ACC112 (cell line): ENCODE data around the gene GRK6.

Experiments
- H2AFZ ChIP-seq: fragments of 200-600 bp; sonication (generic); one replicate; pipeline ENCODE4 v1.6.0; 2017; ENCODE audit warnings: antibody characterized with exemption, low read length; ENCODE audit not compliant: unreplicated experiment
- H3K27ac ChIP-seq: fragments of 200-600 bp; sonication (generic); 2 replicates; pipeline ENCODE4 v1.5.1; 2014; ENCODE audit warnings: low read depth, mild to moderate bottlenecking, antibody characterized with exemption, low read length, moderate library complexity
- H3K27me3 ChIP-seq: fragments of 200-600 bp; sonication (generic); 2 replicates; pipeline ENCODE4 v1.6.1; 2014; ENCODE audit warnings: mild to moderate bottlenecking, antibody characterized with exemption, low read length, moderate library complexity, mixed read lengths; ENCODE audit not compliant: insufficient read depth
- H3K36me3 ChIP-seq: fragments of 200-600 bp; sonication (generic); 2 replicates; pipeline ENCODE4 v1.6.1; 2016; ENCODE audit warnings: mild to moderate bottlenecking, antibody characterized with exemption, low read length, moderate library complexity, mixed read lengths; ENCODE audit not compliant: insufficient read depth
- H3K4me1 ChIP-seq: fragments of 200-600 bp; sonication (generic); one replicate; pipeline ENCODE4 v1.6.1; 2016; ENCODE audit warnings: low read length, mixed read lengths; ENCODE audit not compliant: insufficient read depth, unreplicated experiment, control insufficient read depth
- H3K4me3 ChIP-seq: fragments of 200-600 bp; sonication (generic); 2 replicates; pipeline ENCODE4 v1.5.1; 2014; ENCODE audit warnings: mild to moderate bottlenecking, low read depth, low read length
- H3K79me2 ChIP-seq: fragments of 200-600 bp; sonication (generic); one replicate; pipeline ENCODE4 v1.6.0; 2016; ENCODE audit warnings: low read length; ENCODE audit not compliant: control insufficient read depth, unreplicated experiment, insufficient read depth

GRK6 gene

GRCh38 chr5:177474846-177475562 is 48.5 kb downstream of the GRK6 start:
- Histone ChIP-seq H3K4me3 (no peak overlapping the region), H3K79me2 (peaks cover 30% of the 10 kb centered on the region), H2AFZ (no peak overlapping the region), H3K27ac (no peak overlapping the region), H3K27me3 (no peaks in the 10 kb centered on the region), H3K36me3 (no peaks in the 10 kb centered on the region), H3K4me1 (peaks cover 41% of the 10 kb centered on the region)

- H2AFZ ChIP-seq = no peak overlapping the region
- no peak overlapping the region for H3K4me3 ChIP-seq
- H3K27me3 ChIP-seq = no peaks in the 10 kb centered on the region
- H3K36me3 ChIP-seq = no peaks in the 10 kb centered on the region
- no peak overlapping the region for H3K27ac ChIP-seq
- H3K4me1 ChIP-seq = peaks cover 36% of the 10 kb centered on the region
- H3K79me2 ChIP-seq = peaks cover 22% of the 10 kb centered on the region
Observed at GRCh38 chr5:177475563-177476427, 49.3 kb downstream of the GRK6 start.

- no peak overlapping the region for H2AFZ ChIP-seq
- H3K4me3 ChIP-seq = no peak overlapping the region
- H3K4me1 ChIP-seq = peaks cover 31% of the 10 kb centered on the region
- peaks cover 13% of the 10 kb centered on the region for H3K79me2 ChIP-seq
- no peak overlapping the region for H3K27ac ChIP-seq
- H3K27me3 ChIP-seq = no peaks in the 10 kb centered on the region
- no peaks in the 10 kb centered on the region for H3K36me3 ChIP-seq
Observed at GRCh38 chr5:177476531-177477233, 50.2 kb downstream of the GRK6 start.

GRCh38 chr5:177477701-177478477 is 51.4 kb downstream of the GRK6 start:
- Histone ChIP-seq H3K27ac (no peak overlapping the region), H3K4me1 (peaks cover 30% of the 10 kb centered on the region), H3K4me3 (no peak overlapping the region)

GRCh38 chr5:177478711-177479646 is 52.5 kb downstream of the GRK6 start:
- H2AFZ ChIP-seq = no peak overlapping the region
- no peaks in the 10 kb centered on the region for H3K27me3 ChIP-seq
- peaks cover 30% of the 10 kb centered on the region for H3K4me1 ChIP-seq
- no peaks in the 10 kb centered on the region for H3K79me2 ChIP-seq
- H3K27ac ChIP-seq = 0 out of 2 replicates have a peak overlapping the region, but pooled peaks have one; percentile 12
- H3K4me3 ChIP-seq = no peak overlapping the region
- peaks cover 1% of the 10 kb centered on the region; the same call in 1 of the 2 replicates for H3K36me3 ChIP-seq

More at GRCh38 chr5:177477701-177478477, 51.4 kb downstream of the GRK6 start:
- H3K27me3 ChIP-seq = no peaks in the 10 kb centered on the region
- H3K36me3 ChIP-seq = no peaks in the 10 kb centered on the region
- peaks cover under 1% of the 10 kb centered on the region for H3K79me2 ChIP-seq
- H2AFZ ChIP-seq = no peak overlapping the region

- Histone ChIP-seq H3K4me1 (peaks cover 30% of the 10 kb centered on the region), H3K27ac (0 out of 2 replicates have a peak overlapping the region, but pooled peaks have one; percentile 12), H3K79me2 (no peaks in the 10 kb centered on the region), H3K27me3 (no peaks in the 10 kb centered on the region), H3K36me3 (peaks cover 3% of the 10 kb centered on the region; the same call in 1 of the 2 replicates), H2AFZ (no peak overlapping the region), H3K4me3 (no peak overlapping the region)
Observed at GRCh38 chr5:177479774-177480173, 53.3 kb downstream of the GRK6 start.

- H2AFZ ChIP-seq = no peak overlapping the region
- H3K27me3 ChIP-seq = no peaks in the 10 kb centered on the region
- peaks cover 10% of the 10 kb centered on the region for H3K36me3 ChIP-seq
- peaks cover 20% of the 10 kb centered on the region for H3K4me1 ChIP-seq
- no peaks in the 10 kb centered on the region for H3K79me2 ChIP-seq
- no peak overlapping the region for H3K4me3 ChIP-seq
- H3K27ac ChIP-seq = no peak overlapping the region
Observed at GRCh38 chr5:177482359-177482795, 55.9 kb downstream of the GRK6 start.

- Histone ChIP-seq H3K4me3 (no peak overlapping the region), H2AFZ (no peak overlapping the region), H3K79me2 (no peaks in the 10 kb centered on the region), H3K27ac (no peak overlapping the region), H3K4me1 (peaks cover 20% of the 10 kb centered on the region), H3K36me3 (peaks cover 16% of the 10 kb centered on the region), H3K27me3 (no peaks in the 10 kb centered on the region)
Observed at GRCh38 chr5:177483042-177483441, 56.6 kb downstream of the GRK6 start.
